Pulmonary artery endothelial cell (primary cell): ENCODE data around the gene MAP1B. TPM values are rescaled to one million over a fixed set of nuclear protein-coding genes. Genes with fewer than 3 reads are reported as not detected.

ENCODE experiments used
- DNase-seq: peaks from one replicate; pipeline ENCODE4 v3.0.0-alpha.2; 2011; ENCODE audit warnings: low read depth, low spot score
- total RNA-seq: library from RNA; depleted of rRNA; stranded (reverse); fragments of >200 nt; gene quantifications from 2 replicates; pipeline ENCODE4 v1.2.3, GENCODE V29; 2014

MAP1B gene
- total RNA-seq, 1 donor from 2014 or later: 109 TPM

DNA sequence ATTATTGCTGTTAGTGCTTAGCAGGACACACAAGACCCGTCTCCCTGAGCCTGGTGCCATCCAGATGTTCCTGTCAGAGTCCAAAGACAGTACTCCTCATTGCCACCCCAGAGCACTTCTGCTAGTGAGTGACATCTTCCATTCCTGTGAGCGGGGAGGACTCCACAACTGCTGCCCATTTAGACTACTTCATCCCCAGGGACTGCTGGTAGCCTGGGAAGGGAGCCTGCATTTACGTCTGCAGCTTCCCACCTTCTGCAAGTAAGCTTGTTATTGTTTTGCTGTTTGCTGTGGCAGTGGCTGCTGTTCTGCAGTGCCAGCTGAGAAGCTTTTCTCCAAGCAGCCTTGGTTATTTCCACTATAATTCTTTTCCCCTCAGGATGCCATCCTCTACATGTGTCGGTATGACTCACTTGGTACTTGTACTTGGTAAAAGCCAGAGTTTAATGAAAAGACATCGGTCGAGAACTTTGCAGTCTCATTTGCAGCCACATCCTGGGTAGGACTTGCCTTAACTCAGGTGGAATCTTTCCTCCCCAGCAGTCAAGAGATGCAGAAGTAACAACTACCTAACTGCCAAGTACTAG lies 10.6 kb upstream of the MAP1B start:
- DNase-seq: no peak

DNA sequence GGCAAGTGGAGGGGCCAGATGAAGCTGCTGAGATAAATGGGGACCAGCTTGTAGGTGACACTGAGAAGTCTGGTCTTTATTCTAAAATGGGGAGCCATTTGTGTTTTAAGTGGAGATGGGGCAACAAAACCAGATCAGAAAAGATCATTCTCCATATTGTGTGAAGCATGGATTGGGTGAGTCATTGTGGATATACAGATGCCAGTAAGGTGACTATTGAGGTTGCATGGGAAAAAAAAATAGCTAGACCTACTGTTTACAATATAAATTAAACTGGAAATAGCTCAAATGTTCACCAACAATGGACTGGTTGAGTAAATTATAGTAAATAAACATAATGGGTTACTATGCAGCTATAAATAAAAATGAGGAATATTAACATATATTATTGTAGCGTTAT lies 5.4 kb upstream of the MAP1B start:
- DNase-seq: no peak

DNA sequence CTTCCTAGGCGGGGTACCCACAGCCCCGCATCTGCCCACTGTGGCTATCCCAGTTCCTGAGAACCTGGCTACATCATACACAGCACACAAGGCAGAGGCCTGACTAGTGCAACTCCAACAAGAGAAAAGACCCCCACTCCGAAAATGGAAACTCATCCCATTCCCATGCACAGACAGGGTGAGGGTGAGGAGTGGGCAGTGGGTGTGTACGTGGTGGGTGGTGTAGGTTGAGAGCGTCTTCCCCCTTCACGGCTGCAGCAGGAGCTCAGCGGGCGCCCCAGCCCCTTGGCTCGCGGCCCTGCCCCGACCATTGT lies 501 bp upstream of the MAP1B start:
- DNase-seq: no peak

DNA sequence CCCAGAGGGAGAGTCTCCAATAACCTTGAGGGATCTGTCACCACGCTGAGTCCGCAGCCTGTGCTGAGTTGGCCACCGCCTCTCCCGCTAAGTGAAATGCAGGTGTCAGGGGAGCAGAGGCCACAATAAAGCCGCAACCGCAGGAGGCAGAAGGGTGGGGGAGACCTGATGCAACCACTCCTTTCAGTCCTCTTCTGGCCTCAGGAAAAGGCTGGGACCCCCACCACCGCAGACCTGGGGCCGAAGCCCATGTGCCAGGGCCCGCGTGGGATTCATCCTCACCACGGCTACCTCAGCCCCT lies 576 bp downstream of the MAP1B start:
- no peak for DNase-seq

DNA sequence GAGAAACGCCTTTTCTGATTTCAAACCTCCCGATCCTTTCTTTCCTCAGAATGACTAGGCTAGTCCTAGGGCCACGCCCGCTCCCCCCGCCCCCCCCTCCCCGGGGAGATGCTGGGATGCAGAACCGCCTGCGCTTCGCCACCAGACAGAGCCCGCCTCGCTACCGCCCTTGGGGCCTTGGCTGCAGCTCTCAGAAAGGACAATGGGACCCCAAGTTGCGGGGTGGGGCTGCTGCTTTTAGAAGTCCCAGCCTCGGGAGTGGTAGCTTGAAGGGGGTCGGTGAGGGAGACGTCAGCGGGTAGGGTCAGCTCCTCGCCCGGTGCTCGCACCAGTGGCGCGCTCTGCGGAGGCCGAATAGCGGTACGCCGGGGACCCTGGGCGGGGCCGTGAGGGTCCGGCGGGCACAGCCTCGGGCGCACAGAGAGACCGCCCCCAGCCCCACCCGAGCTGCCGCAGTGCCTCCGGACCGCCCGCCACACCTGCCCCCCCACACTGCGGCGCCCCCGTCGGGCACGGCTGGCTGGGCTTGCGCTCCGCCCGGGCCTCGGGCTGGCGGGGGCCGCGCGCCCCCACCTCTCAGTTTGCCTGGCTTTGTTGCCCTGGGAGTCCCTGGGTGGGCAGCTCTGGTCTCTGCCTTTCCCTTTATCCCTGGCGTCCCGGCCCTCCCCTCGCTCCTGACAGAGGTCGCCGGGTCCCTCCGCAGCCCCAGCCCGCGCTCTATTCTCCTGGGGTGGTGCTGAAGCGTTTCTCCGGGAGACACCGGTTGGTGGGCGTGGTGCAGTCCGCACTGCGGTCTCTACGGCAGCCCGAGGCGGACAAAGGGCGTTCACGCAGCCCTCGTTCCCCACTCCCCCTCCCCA lies 1.2 kb downstream of the MAP1B start:
- no peak for DNase-seq

DNA sequence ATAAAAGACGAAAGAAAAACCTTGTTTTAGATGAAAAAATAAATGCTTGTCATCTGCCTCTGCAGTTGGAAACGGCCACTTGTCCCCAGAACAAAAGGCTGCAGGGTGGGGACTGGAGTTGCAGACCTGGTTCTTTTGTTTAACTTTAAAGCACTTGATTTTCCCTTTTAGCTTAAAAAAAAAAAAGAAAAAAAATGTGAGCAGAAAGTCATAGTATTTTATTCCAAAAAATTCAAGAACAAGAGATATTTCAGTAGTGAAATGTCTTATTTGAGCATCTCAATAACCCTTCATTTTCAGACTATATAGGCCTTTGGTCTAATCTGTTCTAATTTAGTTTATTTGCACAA lies 1.8 kb downstream of the MAP1B start:
- DNase-seq: no peak

DNA sequence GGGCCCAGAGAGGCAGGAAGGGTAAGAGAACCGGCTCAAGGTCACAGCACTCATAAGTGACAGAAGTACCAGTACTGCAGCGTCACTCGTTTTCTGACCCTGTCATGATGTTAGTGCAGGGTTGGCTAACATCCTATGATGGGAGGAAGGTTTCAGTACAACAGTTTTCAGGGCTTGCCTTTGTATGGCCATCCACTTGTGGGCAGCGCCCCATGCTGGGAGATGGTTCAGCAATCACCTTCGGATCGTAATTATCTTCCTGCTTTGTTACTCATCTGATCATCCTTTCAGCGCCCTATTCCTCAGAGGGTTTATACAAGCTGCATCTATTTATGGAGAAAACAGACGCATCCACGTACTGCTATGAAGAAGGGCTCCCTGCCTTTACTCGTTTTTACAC lies 2.4 kb downstream of the MAP1B start:
- DNase-seq: no peak

DNA sequence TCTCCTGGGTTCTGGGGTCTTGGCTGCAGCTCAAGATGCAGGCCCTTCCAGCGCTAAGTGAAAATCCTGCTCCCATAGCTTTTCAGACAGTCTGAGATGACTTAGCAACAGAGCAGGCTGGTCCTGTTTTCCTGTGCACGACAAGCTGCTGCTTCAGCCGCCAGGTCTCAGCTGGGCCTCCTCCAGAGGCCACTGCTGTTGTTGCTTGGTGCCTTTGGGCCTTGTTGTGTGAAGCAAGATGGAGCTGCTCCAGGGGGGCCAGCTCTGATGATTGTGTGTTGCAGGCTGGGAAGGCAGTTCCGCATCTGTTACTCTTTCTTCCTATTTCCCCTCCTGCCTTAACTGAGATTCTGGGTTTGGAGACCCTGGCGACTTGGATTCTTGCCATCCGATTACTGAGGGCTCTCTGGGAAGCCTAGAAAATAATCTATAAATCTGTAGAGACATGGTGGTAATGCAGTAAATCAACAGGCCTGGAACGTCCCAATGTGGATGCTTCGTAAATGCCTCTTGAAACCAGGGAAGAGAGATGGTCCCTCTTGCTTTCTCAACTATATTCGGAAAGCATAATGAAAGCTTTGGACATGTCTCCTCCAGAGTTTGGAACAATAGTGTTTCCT lies 3.2 kb downstream of the MAP1B start:
- no peak for DNase-seq

DNA sequence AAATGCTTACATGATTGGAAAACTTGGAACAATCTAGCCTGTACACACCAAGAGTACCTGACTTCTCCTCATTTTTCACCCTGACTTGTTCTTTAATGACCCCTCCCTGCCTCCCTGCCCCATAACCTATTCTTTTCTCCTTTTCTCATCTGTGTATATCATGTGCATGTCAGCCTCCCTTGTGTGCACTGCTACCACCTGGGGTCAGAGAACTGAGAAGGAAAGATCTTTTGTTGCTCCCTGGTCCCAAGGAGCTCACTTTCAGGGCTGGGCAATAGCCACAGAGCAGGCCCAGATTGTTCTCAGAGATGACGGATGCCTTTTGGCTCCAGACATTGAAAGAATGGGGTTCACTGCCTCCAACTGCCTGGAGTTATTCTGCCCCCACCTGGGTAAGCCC lies 5.1 kb downstream of the MAP1B start:
- DNase-seq: no peak

DNA sequence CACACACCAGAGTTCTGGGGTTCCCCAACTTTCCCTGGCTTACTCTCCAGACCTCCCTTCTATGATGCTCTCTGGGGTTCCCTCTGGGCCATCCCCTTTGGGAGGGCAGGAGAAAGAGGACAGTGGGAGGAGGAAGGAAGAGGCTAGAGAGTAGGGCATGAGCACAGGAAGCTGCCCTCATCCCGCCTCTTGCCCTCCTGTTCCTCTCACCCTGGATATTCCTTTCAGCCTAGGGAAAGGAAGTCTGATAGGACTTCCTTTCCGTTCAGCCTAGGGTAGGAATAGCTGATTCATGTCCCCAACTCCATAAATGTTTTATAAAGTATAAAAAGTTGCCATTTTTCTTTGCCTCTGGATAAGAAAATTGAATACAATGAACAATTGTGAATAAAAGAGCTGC lies 7.4 kb downstream of the MAP1B start:
- no peak for DNase-seq

DNA sequence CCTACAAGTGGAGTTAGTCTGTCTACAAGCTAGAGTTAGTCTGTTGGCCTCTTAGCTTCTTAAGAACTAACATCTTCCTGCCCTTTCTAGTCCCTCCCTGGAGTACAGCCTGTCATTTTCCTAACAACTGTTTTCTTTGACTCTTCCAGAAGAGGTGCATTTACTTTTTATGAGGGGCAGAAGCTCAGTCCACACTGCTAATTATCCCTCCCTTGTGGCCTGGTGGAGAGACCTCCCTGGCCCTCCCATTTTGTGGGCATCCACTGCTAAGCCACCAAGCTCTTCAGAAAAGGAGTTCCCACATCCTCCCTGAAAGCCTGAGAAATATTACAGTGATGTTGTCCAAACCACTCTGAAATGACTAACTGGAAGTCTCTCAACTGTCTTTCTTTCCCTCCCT lies 8.0 kb downstream of the MAP1B start:
- DNase-seq: no peak

DNA sequence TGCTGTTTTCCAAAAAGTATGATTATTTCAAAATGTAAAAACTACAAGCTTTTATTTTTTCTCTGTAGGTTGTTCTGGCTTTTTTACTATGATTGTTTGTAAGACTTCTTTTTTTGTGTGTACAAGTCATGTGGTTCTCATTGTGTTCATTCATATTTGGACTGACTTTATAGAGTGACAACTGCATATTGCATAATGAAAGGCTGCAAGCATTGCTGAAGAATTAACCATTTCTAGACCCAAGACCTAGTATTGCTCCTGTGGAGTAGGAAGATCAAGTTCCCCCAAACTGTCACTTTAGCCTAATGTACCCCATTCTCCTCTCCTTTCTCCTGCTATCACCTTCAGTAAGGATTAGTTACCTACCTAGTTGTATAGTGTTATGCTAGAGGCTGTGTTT lies 10.0 kb downstream of the MAP1B start:
- no peak for DNase-seq

DNA sequence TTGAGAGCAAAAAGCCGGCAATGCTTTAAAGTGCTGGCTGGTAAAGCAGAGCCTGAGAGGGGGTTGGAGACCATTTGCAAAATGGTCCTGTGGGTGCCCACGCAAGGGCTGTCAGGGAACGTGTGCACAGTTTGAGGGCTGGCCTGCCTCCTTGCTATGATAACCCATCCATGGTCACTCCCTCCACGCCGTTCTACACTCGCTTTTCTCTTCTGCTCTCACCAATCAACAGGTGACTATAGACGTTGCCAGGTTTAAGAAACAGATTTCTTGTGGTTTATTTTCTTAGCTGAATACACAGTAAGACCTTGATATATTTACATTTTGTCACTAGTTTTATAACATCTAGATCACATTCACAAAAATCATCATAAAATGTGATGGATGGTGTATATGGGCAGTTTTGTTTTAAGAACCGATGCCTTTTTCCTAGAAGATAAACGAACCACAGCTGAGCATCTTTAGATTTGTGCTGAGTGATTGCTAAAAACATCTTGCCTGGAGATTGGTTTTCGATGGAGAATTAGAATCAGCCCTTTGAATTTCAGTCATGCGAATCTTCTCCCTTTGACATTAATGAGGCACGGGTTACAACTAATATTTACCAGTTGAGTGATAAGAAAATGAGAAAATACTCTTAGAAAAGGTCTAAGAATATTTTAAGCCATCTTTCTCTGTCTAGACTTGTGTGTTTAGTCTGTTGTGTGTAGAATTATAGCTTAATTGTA lies 13.9 kb downstream of the MAP1B start:
- no peak for DNase-seq

DNA sequence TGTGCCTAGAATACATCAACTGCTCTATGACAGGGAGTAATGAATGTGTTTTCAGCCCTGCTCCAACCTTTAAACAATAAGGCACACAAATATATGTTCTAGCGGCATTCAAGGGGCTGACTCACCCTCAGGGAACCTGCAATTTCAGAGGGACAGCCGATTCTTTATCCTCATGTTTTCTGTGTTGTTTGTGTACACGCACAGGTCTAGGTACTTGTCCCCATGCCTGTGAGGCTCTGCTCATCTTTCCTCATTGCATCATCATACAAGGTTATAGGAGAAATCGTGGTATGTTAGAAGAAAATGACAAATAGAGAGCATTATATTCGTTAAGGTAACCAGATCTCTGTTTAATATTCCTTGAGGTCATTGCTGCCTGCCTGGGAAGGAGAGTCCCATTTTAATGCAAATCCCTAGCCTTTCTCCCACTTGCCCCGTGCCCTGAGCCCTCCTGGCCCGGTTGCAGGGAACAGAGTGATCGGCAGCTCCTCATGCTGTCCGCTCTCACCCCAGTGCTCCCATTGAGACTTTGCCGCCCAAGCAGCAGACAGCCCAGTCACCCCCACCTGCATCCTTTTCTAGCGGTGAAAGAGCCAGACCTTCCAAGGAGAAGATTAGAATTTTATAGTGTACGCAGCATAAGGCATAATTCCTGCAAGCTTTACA lies 14.6 kb downstream of the MAP1B start:
- DNase-seq: no peak

DNA sequence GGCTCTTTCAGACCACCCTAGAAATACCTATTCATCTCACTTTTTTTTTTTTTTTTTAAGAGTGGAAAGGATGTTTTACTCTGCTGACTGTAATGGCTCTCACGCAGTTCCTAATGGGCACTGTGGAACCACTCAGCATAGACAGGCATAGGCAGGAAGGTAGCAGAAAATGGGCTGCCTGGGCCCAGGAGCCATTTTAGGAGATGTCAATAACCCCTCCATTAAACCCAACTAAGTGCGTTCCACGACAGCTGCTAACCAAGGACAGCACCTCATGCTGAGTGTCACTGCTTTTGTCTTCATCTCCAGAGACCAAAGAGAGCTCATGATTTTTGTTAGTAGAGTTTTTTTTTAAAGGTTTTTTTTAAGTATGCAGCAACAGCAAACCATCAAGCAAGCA lies 15.3 kb downstream of the MAP1B start:
- no peak for DNase-seq

DNA sequence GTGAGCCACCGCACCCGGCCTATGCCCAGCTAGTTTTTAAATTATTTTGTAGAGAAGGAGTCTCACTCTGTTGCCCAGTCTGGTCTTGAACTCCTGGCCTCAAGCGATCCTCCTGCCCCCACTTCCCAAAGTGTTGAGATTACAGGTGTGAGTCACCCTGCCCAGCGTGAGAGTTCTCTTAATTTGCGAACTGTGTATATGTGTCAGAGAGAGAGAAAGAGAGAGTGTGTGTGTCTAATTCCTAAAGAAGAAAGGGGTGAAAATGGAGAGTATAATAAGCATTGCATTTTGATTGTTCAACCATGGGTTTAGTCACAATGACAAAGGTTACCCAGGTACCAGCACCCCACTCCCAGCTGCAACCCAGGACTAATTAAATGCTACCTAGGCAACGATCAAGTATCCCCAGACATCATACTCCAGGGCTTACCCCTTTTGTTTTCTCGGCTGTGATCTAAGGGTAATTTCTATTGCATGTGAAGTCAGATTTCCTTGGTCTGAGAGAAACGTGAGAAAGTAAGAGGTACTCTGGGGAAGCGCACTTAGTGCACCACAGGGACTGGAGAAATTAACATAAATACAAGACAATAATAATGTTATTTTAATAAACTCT lies 16.6 kb downstream of the MAP1B start:
- no peak for DNase-seq

DNA sequence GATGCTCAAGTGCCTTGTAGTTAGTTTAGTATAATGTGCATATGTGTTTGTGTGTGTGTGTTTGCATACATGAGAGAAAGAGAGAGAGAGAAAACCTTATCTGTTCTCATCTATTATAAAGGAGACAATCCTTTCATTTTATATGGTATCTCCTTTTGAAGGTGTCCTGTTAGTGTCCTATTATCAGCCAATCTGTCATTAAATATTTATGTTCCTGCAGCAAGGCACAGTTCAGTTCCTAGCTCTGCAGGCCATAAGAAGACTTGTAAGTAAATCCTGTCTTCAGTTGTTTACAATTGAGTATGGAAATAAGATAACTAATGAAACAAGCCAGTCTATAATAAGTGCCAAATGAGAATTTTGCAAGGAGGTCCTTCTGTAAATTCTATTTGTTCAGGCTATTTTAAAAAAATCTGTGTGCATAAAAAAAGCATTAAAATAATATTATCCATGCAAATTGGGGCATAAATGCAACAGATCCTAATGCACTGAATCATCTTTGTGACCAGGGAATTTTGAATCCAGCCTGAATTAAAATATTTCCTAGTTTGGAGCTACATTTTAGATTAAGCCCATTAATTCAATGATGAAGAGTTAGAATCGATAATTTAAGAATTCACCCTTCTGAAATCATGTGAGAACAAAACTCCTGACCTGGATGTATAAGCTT lies 18.1 kb downstream of the MAP1B start:
- no peak for DNase-seq

DNA sequence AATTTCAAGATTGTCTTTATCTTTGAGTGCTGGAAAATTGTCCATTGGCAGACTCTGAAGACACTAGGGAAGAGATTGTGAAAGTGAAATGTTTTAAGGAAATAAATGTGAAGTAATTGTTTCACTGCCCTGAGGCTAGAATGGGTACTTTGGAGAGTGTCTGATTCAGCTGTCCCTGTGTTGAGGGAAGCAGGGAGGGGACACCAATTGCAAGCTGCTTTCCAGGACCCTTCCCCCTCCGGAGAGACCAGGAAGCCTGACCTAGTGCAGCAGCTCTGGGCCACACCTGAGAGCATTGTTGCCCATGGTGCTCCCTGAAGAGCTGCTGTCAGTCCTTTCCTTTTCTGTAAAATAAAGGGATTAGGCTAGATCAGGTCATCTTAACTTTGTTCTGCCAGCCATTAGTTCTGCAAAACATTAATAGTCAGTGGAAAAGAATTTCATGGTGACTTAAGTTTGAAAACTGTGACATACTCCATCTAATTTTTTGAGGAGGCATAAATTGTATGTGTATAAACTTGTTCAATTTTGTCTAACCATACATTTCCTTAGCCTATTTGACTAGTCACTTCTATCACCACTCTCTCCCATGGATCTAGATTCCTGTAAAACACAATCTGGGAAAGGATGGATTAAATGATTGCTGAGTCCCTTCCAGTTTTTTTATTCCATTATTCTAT lies 18.8 kb downstream of the MAP1B start:
- no peak for DNase-seq

DNA sequence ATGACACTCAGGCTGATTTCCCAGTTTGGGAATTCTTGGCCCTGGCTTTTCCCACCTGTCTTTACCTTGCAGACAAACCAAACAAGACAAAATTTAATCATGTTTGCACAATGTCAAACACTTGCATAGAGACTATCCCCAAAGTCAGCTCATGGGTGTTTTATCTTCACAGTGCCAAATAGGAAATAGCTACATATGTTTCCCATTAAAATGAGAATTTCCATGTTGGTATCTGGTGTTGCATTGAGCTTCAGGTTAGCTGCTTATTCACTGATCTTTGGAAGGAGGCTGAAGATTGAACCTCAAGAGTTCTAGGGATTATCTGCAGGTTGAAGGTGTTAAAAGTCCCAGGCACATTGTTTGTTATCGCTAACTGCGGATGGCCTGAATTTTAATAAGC lies 19.5 kb downstream of the MAP1B start:
- no peak for DNase-seq

DNA sequence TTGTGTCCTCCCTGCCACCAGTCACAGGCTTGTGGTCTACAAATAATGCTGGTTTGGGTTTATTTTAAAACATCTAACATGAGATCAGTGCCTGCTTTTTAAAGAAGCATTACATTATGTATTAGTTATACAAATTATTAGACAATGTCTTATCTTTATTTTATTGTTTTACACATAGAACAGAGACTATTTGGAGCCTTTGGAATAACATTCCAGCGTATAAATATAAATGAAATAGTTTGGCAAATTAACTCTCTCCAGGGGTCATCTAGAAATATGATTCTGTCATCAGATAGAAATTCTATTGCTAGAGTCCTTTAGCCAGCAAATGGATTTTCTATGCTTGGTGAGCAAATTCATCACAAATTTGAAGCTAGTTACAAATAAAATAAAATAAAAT lies 22.4 kb downstream of the MAP1B start:
- DNase-seq: no peak

DNA sequence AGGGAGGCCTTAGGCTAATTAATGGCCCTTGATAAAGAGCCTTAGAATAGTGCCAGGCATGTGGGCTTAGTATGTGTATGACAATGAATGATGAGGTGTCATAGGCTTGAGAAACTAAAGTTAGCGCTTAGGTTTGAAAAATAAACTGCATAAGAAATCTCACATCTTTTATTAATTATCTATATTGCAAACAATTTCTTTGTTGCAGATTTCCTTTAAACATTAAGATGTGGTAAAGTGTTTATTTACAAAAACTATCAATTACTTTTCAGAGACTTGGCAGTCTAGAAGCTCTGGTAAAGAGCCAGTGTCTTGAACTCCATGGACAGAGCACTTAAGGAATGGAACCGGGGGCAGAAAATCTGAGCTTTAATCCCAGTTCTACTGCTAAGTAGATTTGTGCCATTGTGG lies 23.1 kb downstream of the MAP1B start:
- DNase-seq: no peak
